A673 (cell line): ENCODE results near the gene CCDC197. TPM values are rescaled to one million over a fixed set of nuclear protein-coding genes. Genes with fewer than 3 reads are reported as not detected.

ENCODE experiments used
- BruUV-seq: library from RNA; stranded (reverse); fragments of 400-500 nt; replicated peaks from 2 replicates; lab custom pipeline; 2021; lab: Mats Ljungman, UMichigan
- CTCF ChIA-PET: fragments of 300-600 bp; sonication (Branson Sonifier 250); formaldehyde crosslinking; loops from one replicate; lab custom pipeline; 2022; ENCODE audit warnings: antibody characterized with exemption; lab: Charles Lee
- POLR2A ChIA-PET: fragments of 300-600 bp; sonication (Branson Sonifier 250); formaldehyde crosslinking; loops from one replicate; lab custom pipeline; 2022; ENCODE audit warnings: antibody characterized with exemption; ENCODE audit not compliant: low non-redundant PET; lab: Charles Lee
- DNase-seq: peaks from one replicate; pipeline ENCODE4 v3.0.0-alpha.2; 2015; ENCODE audit warnings: low spot score
- H3K27ac ChIP-seq: fragments of 200-600 bp; sonication (generic); 2 replicates; pipeline ENCODE4 v1.5.1; 2016; ENCODE audit warnings: mixed run types, low read depth, mild to moderate bottlenecking, mixed read lengths, antibody characterized with exemption, low read length; ENCODE audit not compliant: poor library complexity, severe bottlenecking
- H3K27me3 ChIP-seq: fragments of 200-600 bp; sonication (generic); replicated peaks from 2 replicates; pipeline ENCODE4 v1.6.1; 2017; ENCODE audit warnings: mixed run types, low read depth, mild to moderate bottlenecking, mixed read lengths, antibody characterized with exemption, low read length; ENCODE audit not compliant: insufficient read depth, poor library complexity
- H3K36me3 ChIP-seq: fragments of 200-600 bp; sonication (generic); 2 replicates; pipeline ENCODE4 v1.6.1; 2016; ENCODE audit warnings: mixed run types, mild to moderate bottlenecking, mixed read lengths, antibody characterized with exemption, low read length; ENCODE audit not compliant: insufficient read depth, poor library complexity, severe bottlenecking
- H3K4me1 ChIP-seq: fragments of 200-600 bp; sonication (generic); 2 replicates; pipeline ENCODE4 v1.6.1; 2017; ENCODE audit warnings: mixed run types, mild to moderate bottlenecking, mixed read lengths, antibody characterized with exemption, low read length; ENCODE audit not compliant: insufficient read depth, poor library complexity, severe bottlenecking
- H3K4me3 ChIP-seq: fragments of 200-600 bp; sonication (generic); 2 replicates; pipeline ENCODE4 v1.5.1; 2016; ENCODE audit warnings: low read depth, mixed run types, mild to moderate bottlenecking, mixed read lengths, low read length; ENCODE audit not compliant: poor library complexity, severe bottlenecking
- H3K9me3 ChIP-seq: fragments of 200-600 bp; sonication (generic); 2 replicates; pipeline ENCODE4 v1.6.1; 2016; ENCODE audit warnings: mixed run types, low read depth, mild to moderate bottlenecking, mixed read lengths, antibody characterized with exemption, low read length; ENCODE audit not compliant: poor library complexity, severe bottlenecking
- CTCF ChIP-seq: fragments of 300-800, 200-600 bp; sonication (generic); conservative IDR thresholded peaks from 2 replicates; pipeline ENCODE4 v1.5.1; 2017; ENCODE audit warnings: low read depth, mild to moderate bottlenecking, antibody characterized with exemption, low read length, moderate library complexity, mixed read lengths
- EZH2 ChIP-seq: fragments of 200-600 bp; sonication (generic); IDR thresholded peaks from 2 replicates; pipeline ENCODE4 v1.6.1; 2017; ENCODE audit warnings: borderline replicate concordance, low read depth, mild to moderate bottlenecking, mixed read lengths, antibody characterized with exemption, low read length; ENCODE audit not compliant: poor library complexity, severe bottlenecking
- intact Hi-C: fragments of 100-400 bp; cut with micrococcal nuclease; formaldehyde crosslinking; loops from one replicate; pipeline ENCODE4 v1.10.0; 2022; ENCODE audit not compliant: unreplicated experiment
- total RNA-seq: library from RNA; stranded (reverse); gene quantifications from 2 replicates; pipeline ENCODE4 v1.2.3, GENCODE V29; 2021

CCDC197 gene
- total RNA-seq, 1 experiment from 2014 or later = not detected

- Histone ChIP-seq H3K4me1 (no peaks in the 10 kb centered on the region), H3K9me3 (no peaks in the 10 kb centered on the region), H3K4me3 (no peak overlapping the region), H3K36me3 (no peaks in the 10 kb centered on the region), H3K27me3 (no peaks in the 10 kb centered on the region), H3K27ac (no peak overlapping the region)
- intact Hi-C loops = no loop called here
- TF ChIP-seq CTCF = no peak
- no peak for TF ChIP-seq EZH2
- POLR2A ChIA-PET = no interaction called here
- no TSS peak for BruUV-seq
- no peak for DNase-seq
- CTCF ChIA-PET = no interaction called here
Observed at GRCh38 chr14:93960108-93960475, 37.0 kb upstream of the CCDC197 start.

DNA sequence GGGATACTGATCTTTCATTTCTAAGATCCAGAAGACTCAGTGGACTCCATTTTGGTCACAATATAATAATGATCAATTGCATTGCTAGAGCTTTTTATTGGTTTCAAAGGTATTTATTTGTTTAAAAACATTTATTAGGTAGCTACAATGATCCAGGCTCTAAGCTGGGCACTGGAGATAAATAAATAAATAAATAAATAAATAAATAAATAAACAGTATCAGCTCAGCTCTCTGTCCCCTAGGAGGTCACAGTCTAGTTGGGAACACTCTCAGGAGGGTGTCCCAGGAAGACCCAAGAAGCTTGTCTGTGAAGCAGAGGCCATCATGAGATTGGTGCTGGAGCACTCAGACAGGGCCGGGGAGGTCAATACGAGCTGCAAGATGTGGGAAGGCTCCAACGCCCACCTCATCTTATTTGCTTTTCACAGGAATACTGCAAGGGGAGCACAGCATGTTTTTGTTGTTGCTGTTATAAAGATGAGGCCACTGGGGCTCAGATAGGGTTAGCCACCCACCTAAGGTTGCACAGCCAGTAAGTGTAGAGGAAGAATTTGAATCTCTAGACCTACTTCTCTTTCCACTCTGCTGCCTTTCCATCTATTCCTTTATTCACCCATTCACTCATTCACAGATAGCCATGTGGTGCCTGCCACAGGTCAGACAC is 36.2 kb upstream of the CCDC197 start:
- Histone ChIP-seq H3K9me3 (no peaks in the 10 kb centered on the region), H3K27me3 (no peaks in the 10 kb centered on the region), H3K4me3 (no peak overlapping the region), H3K4me1 (no peaks in the 10 kb centered on the region), H3K36me3 (no peaks in the 10 kb centered on the region), H3K27ac (no peak overlapping the region)
- intact Hi-C loops = no loop called here
- DNase-seq = no peak
- BruUV-seq = no TSS peak
- POLR2A ChIA-PET = no interaction called here
- CTCF ChIA-PET = no interaction called here
- TF ChIP-seq CTCF (no peak), EZH2 (no peak)

- BruUV-seq = no TSS peak
- TF ChIP-seq EZH2 = no peak
- TF ChIP-seq CTCF = no peak
- H3K9me3 ChIP-seq = no peaks in the 10 kb centered on the region
- ChIA-PET CTCF (no interaction called here), POLR2A (no interaction called here)
- H3K4me3 ChIP-seq = no peak overlapping the region
- H3K4me1 ChIP-seq = no peaks in the 10 kb centered on the region
- intact Hi-C loops = no loop called here
- no peak overlapping the region for H3K27ac ChIP-seq
- no peak for DNase-seq
- no peaks in the 10 kb centered on the region for H3K27me3 ChIP-seq
- H3K36me3 ChIP-seq = no peaks in the 10 kb centered on the region
Observed at GRCh38 chr14:93961620-93962019, 35.5 kb upstream of the CCDC197 start.
